IPS-NIHi7 (cell line): ENCODE measurements around the gene ARHGEF7.

Experiments
- DNase-seq: peaks from one replicate; pipeline ENCODE4 v3.0.0; 2012; ENCODE audit warnings: mixed read lengths; ENCODE audit errors: extremely low spot score

Gene ARHGEF7

GRCh38 chr13:111110054-111110453, 5.1 kb upstream of the ARHGEF7 start:
- no peak for DNase-seq

- DNase-seq: no peak
These were observed 3.7 kb upstream of the ARHGEF7 start for GRCh38 chr13:111111376-111111937.

- DNase-seq: no peak
These were observed 2.9 kb upstream of the ARHGEF7 start for GRCh38 chr13:111112196-111112595.

GRCh38 chr13:111114362-111115060, 599 bp upstream of the ARHGEF7 start:
- DNase-seq: peak; percentile 53

- peak; percentile 39 for DNase-seq
These were observed 933 bp downstream of the ARHGEF7 start for GRCh38 chr13:111115965-111116521.

GRCh38 chr13:111116856-111117255, 1.7 kb downstream of the ARHGEF7 start:
- DNase-seq: no peak

GRCh38 chr13:111117289-111117688, 2.2 kb downstream of the ARHGEF7 start:
- DNase-seq: no peak

- no peak for DNase-seq
These were observed 2.9 kb downstream of the ARHGEF7 start for GRCh38 chr13:111117961-111118360.

GRCh38 chr13:111118898-111119607, 3.9 kb downstream of the ARHGEF7 start:
- no peak for DNase-seq

- DNase-seq: no peak
These were observed 4.9 kb downstream of the ARHGEF7 start for GRCh38 chr13:111119966-111120365.

GRCh38 chr13:111120422-111120821, 5.3 kb downstream of the ARHGEF7 start:
- DNase-seq: no peak

GRCh38 chr13:111120913-111121312, 5.8 kb downstream of the ARHGEF7 start:
- no peak for DNase-seq

GRCh38 chr13:111121506-111121905, 6.4 kb downstream of the ARHGEF7 start:
- DNase-seq: no peak

GRCh38 chr13:111122056-111122455, 6.9 kb downstream of the ARHGEF7 start:
- DNase-seq: no peak

- DNase-seq: no peak
These were observed 7.5 kb downstream of the ARHGEF7 start for GRCh38 chr13:111122631-111123030.

- no peak for DNase-seq
These were observed 8.1 kb downstream of the ARHGEF7 start for GRCh38 chr13:111123221-111123620.

GRCh38 chr13:111123649-111124048, 8.5 kb downstream of the ARHGEF7 start:
- DNase-seq: no peak

- no peak for DNase-seq
These were observed 11.4 kb downstream of the ARHGEF7 start for GRCh38 chr13:111126509-111126908.

- no peak for DNase-seq
These were observed 14.5 kb downstream of the ARHGEF7 start for GRCh38 chr13:111129465-111130115.

GRCh38 chr13:111130116-111130508, 15.0 kb downstream of the ARHGEF7 start:
- DNase-seq: no peak

- no peak for DNase-seq
These were observed 15.9 kb downstream of the ARHGEF7 start for GRCh38 chr13:111131048-111131447.

- DNase-seq: no peak
These were observed 16.5 kb downstream of the ARHGEF7 start for GRCh38 chr13:111131611-111132010.
